ENCODE measurements around the gene CYTH2.

The CYTH2 gene

GRCh38 chr19:48452289-48453190 lies 16.6 kb upstream of the CYTH2 start:
- DNase-seq (ENCODE audit: low read depth in 2 of 3, low spot score in 2 of 3): no peak

DNA sequence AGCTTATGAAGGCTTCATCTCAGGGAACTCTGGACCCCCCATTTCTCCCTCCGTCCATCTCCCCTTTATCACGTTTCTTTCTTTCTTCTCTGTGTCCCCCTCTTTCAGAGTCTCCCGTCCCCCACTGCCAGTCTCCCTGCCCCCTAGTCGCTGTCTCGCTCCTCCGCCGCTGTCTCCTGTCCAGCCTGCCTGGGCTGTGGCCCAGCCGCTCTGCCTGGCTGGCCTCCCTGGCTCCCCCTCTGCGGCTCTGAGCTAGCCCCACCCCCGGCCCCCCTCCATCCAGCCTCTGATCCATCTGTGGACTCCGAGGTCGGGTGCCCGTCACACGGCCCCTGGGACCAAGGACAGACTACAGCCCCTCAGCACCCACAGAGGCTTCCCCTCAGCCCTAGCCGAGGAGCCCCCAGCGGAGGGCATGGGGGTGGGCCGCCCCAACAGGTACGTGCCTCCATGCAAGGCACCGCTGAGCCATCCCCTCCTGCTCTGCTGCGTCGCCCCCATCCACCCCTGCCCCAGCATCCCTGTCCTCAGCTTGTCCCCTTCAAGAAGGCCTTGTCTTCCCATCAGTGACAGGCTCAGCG lies 14.9 kb upstream of the CYTH2 start:
- DNase-seq (ENCODE audit: low read depth in 2 of 3, low spot score in 2 of 3): no peak

- no peak for DNase-seq (ENCODE audit: low read depth in 2 of 3, low spot score in 2 of 3)
Measured at GRCh38 chr19:48455171-48455907, 13.8 kb upstream of the CYTH2 start, which contains the start of gene KCNJ14. TSS of gene KCNJ14 (plus strand) at chr19:48455574. CDS start at chr19:48461725, 6,151 bp downstream.

- no peak for DNase-seq (ENCODE audit: low read depth in 2 of 3, low spot score in 2 of 3)
Measured at GRCh38 chr19:48455908-48456562, 13.1 kb upstream of the CYTH2 start.

DNA sequence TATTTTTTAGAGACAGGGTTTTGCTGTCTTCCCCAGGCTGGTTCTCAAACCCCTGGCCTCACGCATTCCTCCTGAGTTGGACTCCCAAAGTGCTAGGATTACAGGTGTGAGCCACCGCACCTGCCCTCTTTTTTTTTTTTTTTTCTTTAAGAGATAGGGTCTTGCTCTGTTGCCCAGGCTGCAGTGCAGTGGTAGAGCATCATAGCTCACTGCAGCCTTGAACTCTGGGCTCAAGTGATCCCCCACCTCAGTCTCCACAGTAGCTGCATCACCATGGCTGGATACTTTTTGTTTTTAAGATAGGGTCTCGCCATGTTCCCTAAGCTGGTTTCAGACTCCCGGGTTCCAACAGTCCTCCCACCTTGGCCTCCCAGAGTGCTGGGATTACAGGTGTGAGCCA lies 12.3 kb upstream of the CYTH2 start:
- DNase-seq (ENCODE audit: low read depth in 2 of 3, low spot score in 2 of 3): no peak

DNA sequence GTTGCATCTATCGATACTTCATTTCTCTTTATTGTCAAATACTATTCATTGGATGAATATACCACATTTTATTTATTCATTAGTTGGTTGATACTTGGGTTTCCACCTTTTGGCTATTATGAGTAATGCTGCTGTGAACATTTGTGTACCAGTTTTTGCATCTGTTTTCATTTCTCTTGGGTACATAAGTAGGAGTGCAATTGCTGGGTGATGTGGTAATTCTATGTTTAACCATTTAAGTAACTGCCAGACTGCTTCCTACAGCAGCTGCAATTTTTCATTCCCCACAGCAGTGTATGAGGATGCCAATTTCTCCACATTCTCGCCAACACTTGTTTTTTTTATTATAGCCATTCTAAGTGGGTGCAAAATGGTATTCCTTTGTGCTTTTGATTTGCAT lies 11.2 kb upstream of the CYTH2 start:
- no peak for DNase-seq (ENCODE audit: low read depth in 2 of 3, low spot score in 2 of 3)

GRCh38 chr19:48461651-48461981 lies 7.6 kb upstream of the CYTH2 start:
- no peak for DNase-seq (ENCODE audit: low read depth in 2 of 3, low spot score in 2 of 3)

DNA sequence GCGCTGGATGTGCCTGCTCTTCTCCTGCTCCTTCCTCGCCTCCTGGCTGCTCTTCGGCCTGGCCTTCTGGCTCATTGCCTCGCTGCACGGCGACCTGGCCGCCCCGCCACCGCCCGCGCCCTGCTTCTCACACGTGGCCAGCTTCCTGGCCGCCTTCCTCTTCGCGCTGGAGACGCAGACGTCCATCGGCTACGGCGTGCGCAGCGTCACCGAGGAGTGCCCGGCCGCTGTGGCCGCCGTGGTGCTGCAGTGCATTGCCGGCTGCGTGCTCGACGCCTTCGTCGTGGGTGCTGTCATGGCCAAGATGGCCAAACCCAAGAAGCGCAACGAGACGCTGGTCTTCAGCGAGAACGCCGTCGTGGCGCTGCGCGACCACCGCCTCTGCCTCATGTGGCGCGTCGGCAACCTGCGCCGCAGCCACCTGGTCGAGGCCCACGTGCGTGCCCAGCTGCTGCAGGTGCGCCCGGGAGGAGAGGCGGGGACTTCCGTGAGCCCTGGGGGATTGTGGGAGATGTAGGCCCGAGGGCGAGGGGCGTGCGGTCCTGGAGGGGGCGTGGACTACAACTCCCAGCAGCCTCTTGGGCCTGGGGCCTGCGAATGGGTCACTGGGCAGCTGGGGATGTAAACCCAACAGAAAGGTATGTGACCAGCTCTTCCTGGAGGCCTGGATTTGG lies 7.0 kb upstream of the CYTH2 start:
- DNase-seq (ENCODE audit: low read depth in 2 of 3, low spot score in 2 of 3): no peak

GRCh38 chr19:48465215-48465614 lies 4.0 kb upstream of the CYTH2 start:
- DNase-seq (ENCODE audit: low read depth in 2 of 3, low spot score in 2 of 3): no peak

- no peak for DNase-seq (ENCODE audit: low read depth in 2 of 3, low spot score in 2 of 3)
Measured at GRCh38 chr19:48466561-48467325, 2.4 kb upstream of the CYTH2 start.

DNA sequence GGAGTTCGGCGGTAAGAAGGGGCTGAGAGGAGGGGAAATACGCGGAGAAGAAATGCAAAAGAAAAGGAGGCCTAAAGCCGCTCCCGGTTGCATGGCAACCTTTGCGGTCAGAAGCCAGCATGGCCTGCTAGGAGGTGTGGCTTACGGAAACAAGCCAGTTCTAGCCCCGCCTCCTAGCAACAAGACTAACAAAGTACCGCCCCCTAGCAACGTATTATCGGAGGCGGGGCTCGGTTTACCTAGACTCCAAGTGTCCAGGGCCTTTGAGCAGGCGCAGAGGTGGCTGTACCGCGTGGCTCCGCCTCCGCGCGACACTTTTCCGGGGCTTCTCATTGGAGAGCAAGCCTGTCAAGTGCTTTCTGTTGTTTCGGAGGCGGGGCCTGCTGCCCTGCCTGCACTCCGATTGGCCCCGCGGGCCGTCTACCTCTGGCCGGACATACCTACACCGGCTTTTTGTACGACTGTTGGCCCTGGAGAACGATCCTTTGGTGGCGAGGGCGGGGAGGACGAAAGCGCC lies 339 bp upstream of the CYTH2 start:
- DNase-seq (ENCODE audit: low read depth in 2 of 3, low spot score in 2 of 3): peak; percentile 84 to 98 (median 94)

GRCh38 chr19:48469934-48470680 lies 938 bp downstream of the CYTH2 start:
- DNase-seq (ENCODE audit: low read depth in 2 of 3, low spot score in 2 of 3): no peak

DNA sequence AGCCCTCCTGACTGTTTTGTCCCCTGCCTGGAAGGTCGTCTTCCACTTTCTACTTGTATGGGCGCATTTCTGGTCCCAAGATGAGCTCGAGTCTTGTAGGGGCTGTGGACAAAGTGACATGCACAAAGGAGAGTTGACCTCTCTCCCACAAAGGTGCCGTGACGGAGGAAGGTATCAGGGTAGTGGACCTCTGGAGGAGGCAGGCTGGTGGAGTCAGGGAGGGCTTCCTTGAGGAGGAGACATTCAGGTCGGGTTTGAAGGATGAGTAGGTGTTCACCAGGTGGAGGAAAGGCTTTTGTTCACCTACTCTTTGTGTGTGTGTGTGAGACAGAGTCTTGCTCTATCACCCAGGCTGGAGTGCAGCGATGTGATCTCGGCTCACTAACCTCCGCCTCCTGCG lies 1.7 kb downstream of the CYTH2 start:
- DNase-seq (ENCODE audit: low read depth in 2 of 3, low spot score in 2 of 3): no peak

GRCh38 chr19:48471836-48472235 lies 2.7 kb downstream of the CYTH2 start:
- DNase-seq (ENCODE audit: low read depth in 2 of 3, low spot score in 2 of 3): no peak

DNA sequence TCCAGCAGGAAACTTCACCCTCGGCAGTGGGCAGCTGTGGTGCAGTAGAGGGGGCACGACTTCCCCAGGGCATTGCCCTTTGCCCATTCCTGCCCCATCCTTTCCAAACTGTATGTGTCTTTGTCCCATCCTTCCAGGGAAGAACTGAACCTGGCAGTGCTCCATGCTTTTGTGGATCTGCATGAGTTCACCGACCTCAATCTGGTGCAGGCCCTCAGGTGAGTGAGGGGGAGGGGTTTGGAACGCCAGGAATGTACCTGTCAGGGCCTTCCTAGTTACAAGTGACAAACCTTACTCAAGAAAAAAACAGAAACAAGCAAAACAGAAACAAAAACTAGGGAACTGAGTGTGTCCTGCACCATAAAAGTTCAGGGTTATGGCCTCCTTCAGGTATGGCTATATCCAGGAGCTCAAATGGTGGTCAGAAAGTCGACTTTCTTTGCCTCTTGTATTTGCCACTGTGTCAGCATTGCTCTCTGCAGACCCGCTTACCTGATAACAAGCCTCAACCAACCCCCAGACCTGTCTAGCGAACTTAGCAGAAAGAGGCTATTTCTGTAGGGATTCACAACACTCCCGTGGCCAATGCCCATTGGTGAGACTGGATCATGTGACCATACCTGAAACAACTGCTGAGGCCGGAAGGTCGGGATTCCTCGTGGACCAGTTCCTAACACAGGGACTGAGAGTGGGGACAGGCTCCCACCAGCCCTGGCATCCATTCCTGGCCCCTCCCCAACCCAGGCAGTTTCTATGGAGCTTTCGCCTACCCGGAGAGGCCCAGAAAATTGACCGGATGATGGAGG lies 4.2 kb downstream of the CYTH2 start:
- no peak for DNase-seq (ENCODE audit: low read depth in 2 of 3, low spot score in 2 of 3)

GRCh38 chr19:48474084-48474592 lies 5.0 kb downstream of the CYTH2 start:
- no peak for DNase-seq (ENCODE audit: low read depth in 2 of 3, low spot score in 2 of 3)

GRCh38 chr19:48475369-48476068 lies 6.3 kb downstream of the CYTH2 start:
- DNase-seq (ENCODE audit: low read depth in 2 of 3, low spot score in 2 of 3): no peak

DNA sequence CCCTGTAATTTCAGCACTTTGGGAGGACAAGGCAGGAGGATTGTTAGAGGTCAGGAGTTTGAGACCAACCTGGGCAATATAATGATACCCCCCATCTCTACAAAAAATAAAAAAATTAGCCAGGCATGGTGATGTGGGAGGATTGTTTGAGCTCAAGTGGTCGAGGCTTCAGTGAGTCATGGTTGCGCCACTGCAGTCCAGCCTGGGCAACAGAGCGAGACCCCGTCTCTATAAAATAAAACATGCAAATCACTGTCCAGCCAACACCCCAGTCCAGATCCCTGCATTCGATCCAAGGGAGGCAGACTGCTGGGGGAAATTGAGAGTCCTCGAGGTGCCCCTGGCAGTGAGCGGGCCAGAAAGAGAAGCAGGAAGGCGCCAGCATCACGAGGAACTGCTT lies 7.0 kb downstream of the CYTH2 start:
- no peak for DNase-seq (ENCODE audit: low read depth in 2 of 3, low spot score in 2 of 3)
